DOHH2 (cell line): Measurements from ENCODE around the gene PLPPR3.

ENCODE experiments used
- H3F3A ChIP-seq: fragments of 200-600 bp; sonication (generic), shearing (Covaris generic); 2 replicates; pipeline ENCODE4 v1.6.0; 2016; ENCODE audit warnings: antibody characterized with exemption, mild to moderate bottlenecking; ENCODE audit not compliant: control insufficient read depth, insufficient read depth
- H3K27ac ChIP-seq: fragments of 200-600 bp; sonication (generic); 2 replicates; pipeline ENCODE4 v1.5.1; 2014; ENCODE audit warnings: low read depth, mild to moderate bottlenecking, low read length, moderate library complexity
- H3K27me3 ChIP-seq: fragments of 200-600 bp; sonication (generic); 2 replicates; pipeline ENCODE4 v1.6.1; 2014; ENCODE audit warnings: mild to moderate bottlenecking, low read length, mixed read lengths; ENCODE audit not compliant: control insufficient read depth
- H3K36me3 ChIP-seq: fragments of 200-600 bp; sonication (generic); 2 replicates; pipeline ENCODE4 v1.6.1; 2014; ENCODE audit warnings: mild to moderate bottlenecking, low read length, moderate library complexity, mixed read lengths; ENCODE audit not compliant: control insufficient read depth
- H3K4me1 ChIP-seq: fragments of 200-600 bp; sonication (generic); 2 replicates; pipeline ENCODE4 v1.6.1; 2014; ENCODE audit warnings: mild to moderate bottlenecking, low read length, mixed read lengths; ENCODE audit not compliant: control insufficient read depth
- H3K4me2 ChIP-seq: fragments of 200-600 bp; sonication (generic); 2 replicates; pipeline ENCODE4 v1.6.0; 2014; ENCODE audit warnings: mild to moderate bottlenecking, low read length, moderate library complexity
- H3K4me3 ChIP-seq: fragments of 200-600 bp; sonication (generic); 2 replicates; pipeline ENCODE4 v1.5.1; 2014; ENCODE audit warnings: mild to moderate bottlenecking, low read length, mixed read lengths
- H3K79me2 ChIP-seq: fragments of 200-600 bp; sonication (generic); 2 replicates; pipeline ENCODE4 v1.6.1; 2014; ENCODE audit warnings: mild to moderate bottlenecking, low read length, mixed read lengths; ENCODE audit not compliant: control insufficient read depth
- H3K9me2 ChIP-seq: fragments of 200-600 bp; sonication (generic); replicated peaks from 2 replicates; pipeline ENCODE4 v1.6.1; 2014; ENCODE audit warnings: mild to moderate bottlenecking, low read length, mixed read lengths; ENCODE audit not compliant: control insufficient read depth
- H3K9me3 ChIP-seq: fragments of 200-600 bp; sonication (generic); 2 replicates; pipeline ENCODE4 v1.6.1; 2014; ENCODE audit warnings: antibody characterized with exemption, low read length, mixed read lengths; ENCODE audit not compliant: control insufficient read depth, insufficient read depth
- H4K20me1 ChIP-seq: fragments of 200-600 bp; sonication (generic); 2 replicates; pipeline ENCODE4 v1.6.0; 2014; ENCODE audit warnings: low read depth, mild to moderate bottlenecking, antibody characterized with exemption, low read length, moderate library complexity; ENCODE audit not compliant: control insufficient read depth, insufficient read depth
- CTCF ChIP-seq: fragments of 200-600 bp; sonication (generic); IDR thresholded peaks from one replicate; pipeline ENCODE4 v1.5.1; 2014; ENCODE audit warnings: antibody characterized with exemption, mild to moderate bottlenecking, low read depth, low read length; ENCODE audit not compliant: poor library complexity, severe bottlenecking
- EZH2phosphoT487 ChIP-seq: fragments of 200-600 bp; sonication (generic); IDR thresholded peaks from 2 replicates; pipeline ENCODE4 v1.6.1; 2017; ENCODE audit warnings: borderline replicate concordance, mild to moderate bottlenecking, antibody characterized with exemption, low read length, moderate library complexity, mixed read lengths

The PLPPR3 gene

GRCh38 chr19:800360-801029 is 21.3 kb downstream of the PLPPR3 start:
- no peak overlapping the region for H3K4me3 ChIP-seq
- H3K4me1 ChIP-seq, result peaks cover 25% of the 10 kb centered on the region
- no peak overlapping the region for H3K27ac ChIP-seq
- H3K9me2 ChIP-seq, result no peaks in the 10 kb centered on the region
- H3K9me3 ChIP-seq, result no peaks in the 10 kb centered on the region
- H3F3A ChIP-seq, result no peaks in the 10 kb centered on the region
- peaks cover 59% of the 10 kb centered on the region for H4K20me1 ChIP-seq
- peak overlapping the region; percentile 86; the same call in 1 of the 2 replicates for H3K4me2 ChIP-seq
- H3K27me3 ChIP-seq, result no peaks in the 10 kb centered on the region
- no peak for TF ChIP-seq EZH2phosphoT487
- H3K36me3 ChIP-seq, result peaks cover 76% of the 10 kb centered on the region
- peaks cover 89% of the 10 kb centered on the region for H3K79me2 ChIP-seq

DNA sequence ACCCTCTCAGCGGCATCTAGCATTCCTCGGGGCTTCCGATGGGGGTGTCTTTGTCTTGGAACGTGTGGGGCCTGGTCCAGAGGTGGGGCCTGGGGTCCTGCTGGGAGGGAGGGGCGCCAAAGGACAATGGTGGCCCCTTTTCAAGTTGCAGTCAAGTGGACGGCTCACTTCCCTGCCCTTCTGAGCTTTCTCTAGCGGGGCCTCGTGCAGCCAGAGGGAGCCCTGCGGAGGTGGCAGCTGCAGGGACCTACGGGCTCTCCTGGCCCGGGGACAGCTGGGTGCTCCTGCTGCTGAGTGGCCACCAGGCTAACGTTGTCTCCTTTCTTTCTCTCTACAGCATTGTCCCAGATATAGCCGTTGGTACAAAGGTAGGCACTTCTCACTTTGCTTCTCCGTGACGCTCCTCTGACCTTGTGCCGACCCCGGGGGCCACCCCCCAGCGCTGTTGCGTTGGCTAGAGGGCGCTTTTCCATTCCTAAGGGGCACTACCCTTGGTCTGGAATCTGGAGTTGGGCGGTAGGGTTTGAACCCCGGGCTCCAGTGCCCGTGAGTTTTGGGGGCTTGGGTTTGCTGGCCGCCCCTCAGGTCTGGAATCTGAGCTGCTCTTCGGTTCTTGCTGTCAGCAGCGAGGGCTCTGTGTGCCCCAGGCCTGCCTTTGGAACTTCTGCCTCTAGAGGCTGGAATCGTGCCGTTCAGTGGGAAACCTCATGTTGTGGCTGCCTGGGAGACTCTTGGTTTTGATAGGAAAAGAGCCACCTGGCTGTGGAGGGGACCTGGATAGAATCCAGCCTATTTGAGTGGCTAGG is 22.5 kb downstream of the PLPPR3 start:
- Histone ChIP-seq H3K4me2 (peak overlapping the region; percentile 86), H3K27ac (0 out of 2 replicates have a peak overlapping the region, but pooled peaks have one; percentile 61), H3K4me1 (peaks cover 25% of the 10 kb centered on the region)

DNA sequence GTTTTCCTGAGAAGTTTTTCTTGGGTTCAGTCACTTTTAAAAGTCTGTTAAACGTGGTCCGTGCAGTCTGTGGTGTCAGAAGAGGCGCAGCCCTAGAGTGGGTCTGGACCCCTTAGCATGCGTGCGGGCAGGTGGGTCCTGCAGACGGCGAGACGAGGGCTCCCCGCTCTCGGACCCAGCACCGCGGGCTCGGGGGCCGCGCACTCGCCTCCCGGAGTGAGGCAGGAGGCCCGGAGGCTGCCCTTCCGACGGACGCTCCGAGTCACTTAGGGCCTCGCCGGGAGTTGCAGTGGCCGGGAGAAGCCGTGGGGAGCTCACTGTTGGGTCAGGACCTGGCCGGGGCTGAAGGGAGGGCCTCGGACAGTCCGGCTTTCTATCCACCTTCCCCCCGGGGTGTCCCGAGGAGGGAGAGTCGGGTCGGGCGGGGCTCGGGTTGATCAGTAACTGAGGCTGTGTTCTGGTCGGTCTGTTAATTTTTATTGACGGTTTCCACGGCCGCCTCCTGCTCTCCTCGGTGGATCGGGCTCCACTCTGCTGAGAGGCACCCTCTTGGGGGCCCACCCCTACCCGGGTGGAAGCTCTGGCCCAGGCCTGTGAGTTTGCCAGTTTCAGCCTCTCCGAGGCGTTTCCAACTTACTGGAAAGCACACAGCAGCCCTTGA is 23.2 kb downstream of the PLPPR3 start:
- peaks cover 70% of the 10 kb centered on the region for H3K79me2 ChIP-seq
- H3K36me3 ChIP-seq, result peaks cover 57% of the 10 kb centered on the region

More for the DNA sequence above, 22.5 kb downstream of the PLPPR3 start:
- Histone ChIP-seq H4K20me1 (peaks cover 55% of the 10 kb centered on the region), H3K79me2 (peaks cover 77% of the 10 kb centered on the region), H3F3A (no peaks in the 10 kb centered on the region), H3K36me3 (peaks cover 64% of the 10 kb centered on the region), H3K4me3 (peak overlapping the region; percentile 83), H3K9me3 (no peaks in the 10 kb centered on the region), H3K27me3 (no peaks in the 10 kb centered on the region), H3K9me2 (no peaks in the 10 kb centered on the region)
- TF ChIP-seq CTCF (peak; percentile 40), EZH2phosphoT487 (no peak)

More for the DNA sequence above, 23.2 kb downstream of the PLPPR3 start:
- Histone ChIP-seq H3K27me3 (no peaks in the 10 kb centered on the region), H3K27ac (peak overlapping the region; percentile 61), H3K4me1 (peaks cover 25% of the 10 kb centered on the region), H3K4me2 (peak overlapping the region; percentile 86), H3K9me2 (no peaks in the 10 kb centered on the region), H3F3A (no peaks in the 10 kb centered on the region), H3K4me3 (peak overlapping the region; percentile 83), H4K20me1 (peaks cover 52% of the 10 kb centered on the region), H3K9me3 (no peaks in the 10 kb centered on the region)
- TF ChIP-seq EZH2phosphoT487 (no peak), CTCF (no peak)
